Activated gamma-delta T cell treated with Interleukin-2 at 50 U/mL for 16 hours (primary cell): ENCODE data around the gene MACROD2.

Experiments
- DNase-seq: peaks from one replicate; pipeline ENCODE4 v3.0.0-alpha.2; 2020

Gene MACROD2

GRCh38 chr20:15031546-15032351 is 1036.4 kb downstream of the MACROD2 start:
- no peak for DNase-seq

GRCh38 chr20:15032352-15032622 is 1037.0 kb downstream of the MACROD2 start:
- DNase-seq, result no peak

GRCh38 chr20:15033269-15033668 is 1038.0 kb downstream of the MACROD2 start:
- no peak for DNase-seq

- no peak for DNase-seq
Measured at GRCh38 chr20:15033891-15034290, 1038.6 kb downstream of the MACROD2 start.

DNA sequence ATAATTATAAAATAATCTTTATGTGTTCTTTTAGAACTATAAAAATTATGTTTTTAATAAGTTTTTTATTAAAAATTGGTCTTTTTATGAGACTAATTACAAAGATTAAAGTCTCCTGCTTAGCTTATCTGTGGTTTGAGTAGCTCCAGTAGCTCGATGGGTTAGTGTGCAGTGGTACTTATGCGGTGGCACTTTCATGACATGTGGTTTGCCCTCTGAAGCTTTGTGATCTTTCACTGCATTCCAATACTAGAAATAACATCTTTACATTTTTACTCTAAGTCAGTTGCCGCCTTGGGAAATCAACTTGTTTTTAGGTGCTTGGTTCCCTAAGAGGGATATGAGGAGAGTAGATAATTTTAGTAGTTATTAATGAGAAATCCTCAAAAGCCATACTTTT is 1041.6 kb downstream of the MACROD2 start:
- DNase-seq, result no peak

DNA sequence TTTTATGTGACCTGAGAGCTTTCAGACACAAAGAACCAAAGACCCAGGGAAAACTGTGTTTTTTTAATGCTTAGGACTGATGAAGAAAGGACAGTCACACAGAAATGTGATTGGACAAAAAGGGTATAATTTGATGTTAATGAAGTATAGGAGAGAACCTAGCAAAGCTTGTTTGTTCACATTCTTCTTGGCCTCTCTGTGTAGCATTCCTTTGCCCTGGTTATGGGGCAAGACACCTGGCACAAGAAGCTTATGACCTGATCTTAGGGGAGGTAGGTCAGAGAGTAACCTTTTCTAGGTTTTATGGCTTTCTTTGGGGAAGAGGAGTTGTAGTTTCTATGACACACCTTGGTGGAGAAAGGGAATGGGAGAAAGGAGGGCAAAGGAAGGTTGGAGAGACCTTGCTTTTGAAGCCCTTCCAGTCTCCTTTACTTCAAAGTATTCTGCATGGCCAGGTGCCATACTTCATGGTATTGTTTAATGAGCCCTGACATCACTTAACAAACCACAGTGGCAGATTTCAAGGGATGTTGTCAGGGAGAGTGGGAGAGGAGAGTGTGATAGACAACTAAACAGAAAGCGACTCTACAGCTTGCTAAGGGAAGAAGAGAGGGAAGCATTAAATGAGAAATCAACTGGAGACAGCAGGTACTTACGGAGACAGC is 1043.9 kb downstream of the MACROD2 start:
- DNase-seq, result no peak

DNA sequence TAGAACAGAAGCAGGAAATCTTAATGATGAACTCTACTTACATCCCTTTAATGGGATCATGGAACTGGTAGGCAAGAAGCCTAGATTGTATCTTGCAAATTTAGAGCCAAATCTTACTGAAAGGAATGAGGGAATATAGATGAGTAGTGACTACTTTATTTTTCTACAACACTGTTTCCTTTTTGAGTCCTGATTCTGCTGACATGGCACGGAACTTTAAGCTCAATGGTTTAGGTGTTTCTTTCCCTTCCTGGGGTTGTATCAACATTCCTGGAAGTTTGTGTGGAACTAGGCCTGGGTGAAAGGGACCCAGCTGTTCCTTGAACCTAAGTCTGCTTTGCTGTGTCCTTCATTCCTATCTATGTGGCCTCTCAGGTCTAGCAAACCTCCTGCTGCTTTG is 1047.4 kb downstream of the MACROD2 start:
- DNase-seq, result no peak

- DNase-seq, result no peak
Measured at GRCh38 chr20:15045246-15045645, 1049.9 kb downstream of the MACROD2 start.

GRCh38 chr20:15047042-15047441 is 1051.7 kb downstream of the MACROD2 start:
- no peak for DNase-seq

GRCh38 chr20:15047601-15048000 is 1052.3 kb downstream of the MACROD2 start:
- no peak for DNase-seq

DNA sequence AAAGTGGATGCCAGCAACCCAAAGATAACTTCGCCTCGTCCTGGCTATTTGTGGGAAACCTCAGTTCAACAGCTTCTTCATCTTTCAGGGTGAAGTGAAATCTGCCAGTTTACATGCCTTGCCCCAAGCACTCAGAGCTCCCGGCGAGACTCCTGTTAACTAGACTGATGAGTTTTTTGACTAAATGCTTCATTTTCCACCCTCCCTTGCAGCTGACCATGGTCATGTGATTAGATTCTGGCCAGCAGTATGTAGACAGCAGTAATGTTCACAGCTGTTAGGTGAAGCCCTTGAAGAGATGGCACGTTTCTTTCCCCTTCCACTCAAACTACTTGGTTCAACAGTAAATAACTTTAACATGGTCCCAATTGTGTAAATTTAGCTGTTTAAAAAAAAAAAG is 1060.9 kb downstream of the MACROD2 start:
- DNase-seq, result no peak

GRCh38 chr20:15058841-15059240 is 1063.5 kb downstream of the MACROD2 start:
- no peak for DNase-seq

DNA sequence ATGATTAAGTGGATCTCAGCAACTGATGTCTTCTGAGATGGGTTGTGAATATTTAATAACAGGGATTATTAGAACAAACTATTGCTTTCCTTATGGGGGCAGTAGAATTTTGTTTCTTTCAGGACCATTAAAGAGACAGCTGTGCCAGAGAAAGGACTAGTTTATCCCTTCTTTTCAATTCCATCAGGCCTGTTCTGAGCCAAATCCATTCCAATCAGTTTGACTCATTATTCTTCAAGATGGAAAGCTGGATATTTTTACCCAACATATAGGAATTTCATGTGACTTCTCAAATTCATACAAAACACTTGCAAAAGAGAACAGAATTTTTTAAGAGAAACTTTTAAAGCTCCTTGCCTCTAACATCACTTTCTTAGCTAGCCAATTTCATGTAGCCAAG is 1064.1 kb downstream of the MACROD2 start:
- DNase-seq, result no peak

DNA sequence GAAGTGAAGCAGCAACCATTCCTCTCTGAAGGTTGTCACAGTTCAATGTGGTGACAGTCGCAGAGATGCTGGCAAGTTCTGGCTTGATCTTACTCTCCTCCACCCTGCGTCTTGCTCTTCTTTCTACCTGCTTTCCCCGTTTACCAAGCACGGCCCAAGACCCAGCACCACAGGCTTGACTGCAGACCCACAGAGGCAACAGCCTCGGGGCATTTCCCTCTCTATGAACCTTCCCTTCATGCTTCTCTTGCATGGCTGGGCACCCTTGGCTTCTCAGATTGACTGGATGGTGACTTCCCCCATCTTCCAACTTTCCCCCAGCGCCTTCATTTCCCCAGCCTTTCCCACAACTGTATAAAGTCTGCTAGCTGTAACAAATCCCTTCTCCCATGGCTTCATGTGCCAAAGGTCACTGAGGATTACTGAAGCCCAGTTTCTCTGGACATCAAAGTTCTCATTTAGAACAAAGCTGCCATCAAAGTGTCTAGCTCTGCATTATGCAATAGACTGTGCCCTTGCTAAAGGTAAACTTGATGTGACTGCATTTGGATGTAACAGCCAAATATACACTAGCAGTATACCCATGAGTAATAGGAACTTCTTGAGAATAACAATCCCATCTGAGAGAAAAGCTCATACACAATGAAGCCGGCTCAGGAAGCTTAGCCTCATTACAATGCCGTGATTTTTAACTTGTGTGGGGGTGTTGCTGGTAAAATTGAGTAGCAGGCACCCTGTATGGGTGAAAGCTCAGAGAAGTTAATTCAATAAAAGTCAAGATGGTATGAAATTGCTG is 1065.1 kb downstream of the MACROD2 start:
- DNase-seq, result no peak

DNA sequence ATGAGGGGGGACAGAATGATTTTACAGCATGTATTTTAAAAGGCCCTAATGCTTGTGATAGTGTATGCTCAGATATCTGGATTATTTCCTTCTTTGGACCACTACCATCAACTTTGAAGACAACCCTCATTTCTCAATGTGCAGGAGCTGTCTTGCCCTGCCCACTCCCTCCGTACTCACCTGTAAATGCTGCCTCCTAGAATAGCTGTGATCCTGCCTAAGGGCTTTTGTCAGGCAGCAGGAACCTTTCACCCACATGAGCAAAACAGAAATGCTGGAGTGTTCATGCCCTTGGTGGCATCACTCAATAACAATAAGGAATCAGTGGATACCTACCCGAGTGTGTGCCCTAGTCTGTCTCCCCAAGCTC is 1065.7 kb downstream of the MACROD2 start:
- no peak for DNase-seq

GRCh38 chr20:15061955-15062354 is 1066.6 kb downstream of the MACROD2 start:
- DNase-seq, result no peak

GRCh38 chr20:15063081-15063480 is 1067.8 kb downstream of the MACROD2 start:
- no peak for DNase-seq

GRCh38 chr20:15064741-15065140 is 1069.4 kb downstream of the MACROD2 start:
- no peak for DNase-seq

DNA sequence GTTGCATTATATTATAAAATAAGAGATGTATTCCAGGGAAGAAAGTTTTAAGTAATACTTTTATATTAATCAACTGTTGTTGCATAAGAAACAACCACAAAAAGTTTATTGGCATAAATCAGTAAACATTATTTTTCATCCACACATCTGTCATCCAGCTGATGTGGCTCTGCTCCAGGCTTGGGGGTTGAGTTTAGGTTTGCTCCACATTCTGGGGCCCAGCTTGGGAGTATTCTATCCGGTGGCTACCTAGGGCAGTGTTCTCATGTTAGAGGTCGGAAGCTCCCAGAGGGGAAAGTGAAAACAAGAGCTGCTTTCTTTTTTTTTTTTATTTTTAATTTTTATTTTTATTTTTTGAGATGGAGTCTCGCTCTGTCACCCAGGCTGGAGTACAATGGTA is 1070.5 kb downstream of the MACROD2 start:
- DNase-seq, result no peak

DNA sequence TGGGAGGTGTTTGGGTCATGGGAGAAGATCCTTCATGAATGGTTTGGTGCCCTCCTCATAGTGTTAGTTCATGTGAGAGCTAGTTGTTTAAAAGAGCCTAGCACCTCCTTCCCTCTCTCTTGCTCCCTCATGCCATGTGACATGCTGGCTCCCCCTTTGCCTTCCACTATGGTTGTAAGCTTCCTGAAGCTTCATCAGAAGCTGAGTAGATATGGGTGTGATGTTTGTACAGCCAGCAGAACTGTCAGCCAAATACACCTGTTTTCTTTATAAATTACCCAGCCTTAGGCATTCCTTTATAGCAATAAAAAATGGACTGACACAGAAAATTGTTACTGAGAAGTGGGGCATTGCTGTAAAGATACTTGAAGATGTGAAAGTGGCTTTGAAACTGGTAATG is 1073.2 kb downstream of the MACROD2 start:
- DNase-seq, result no peak

GRCh38 chr20:15069355-15069754 is 1074.0 kb downstream of the MACROD2 start:
- DNase-seq, result no peak

- no peak for DNase-seq
Measured at GRCh38 chr20:15071085-15071808, 1075.9 kb downstream of the MACROD2 start.

- no peak for DNase-seq
Measured at GRCh38 chr20:15072316-15072715, 1077.0 kb downstream of the MACROD2 start.
